ENCODE results near the gene ARF3. TPM values are rescaled to one million over a fixed set of nuclear protein-coding genes. Genes with fewer than 3 reads are reported as not detected.
A peak's percentile ranks its signal among the peaks of the same experiment; 100 is the strongest.

The ARF3 gene
- total and polyA plus RNA-seq, 2 donors (not counting 3 experiments of a cell fraction or from before 2014, with no cell fraction given), result 149 to 172 TPM

DNA sequence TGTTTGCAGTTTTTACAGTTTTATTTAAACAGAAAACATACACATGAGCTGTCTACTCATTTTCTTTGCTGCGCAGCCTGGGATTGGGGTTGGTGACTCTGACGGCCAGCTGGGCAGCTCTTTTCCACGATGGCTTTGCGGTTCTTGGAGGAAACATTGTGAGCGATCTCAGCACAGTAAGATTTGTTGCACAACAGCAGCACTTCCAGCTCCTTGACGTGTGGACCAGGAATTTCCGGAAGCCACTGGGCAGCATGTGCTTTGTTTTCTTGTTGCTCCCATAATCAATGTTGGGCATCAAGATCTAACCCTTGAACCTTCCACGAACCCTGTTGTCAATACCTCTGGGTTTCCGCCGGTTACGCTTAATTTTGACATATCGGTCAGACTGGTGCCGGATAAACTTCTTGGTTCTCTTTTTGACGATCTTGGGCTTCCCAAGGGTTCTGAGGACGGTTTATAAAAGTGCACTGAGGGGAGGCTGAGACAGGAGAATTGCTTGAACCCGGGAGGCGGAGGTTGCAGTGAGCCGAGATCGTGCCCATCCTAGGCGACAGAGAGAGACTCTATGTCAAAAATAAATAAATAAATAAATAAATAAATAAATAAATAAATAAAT, 53.8 kb downstream of the ARF3 start:
- Histone ChIP-seq H3K9me1 (replicated peaks; ENCODE audit: control insufficient read depth, extremely low read depth, insufficient read depth, low read length) (no peaks in the 10 kb centered on the region), H3K4me3 (replicated peaks in 1 of 3; ENCODE audit: insufficient read depth in 1 of 3, low read depth in 1 of 3, low read length in 3 of 3) (no peak overlapping the region), H3K9me3 (replicated peaks; ENCODE audit: control insufficient read depth, insufficient read depth, low read length) (no peaks in the 10 kb centered on the region), H2AFZ (ENCODE audit: low read depth, low read length) (peak overlapping the region; percentile 26), H3K9ac (replicated peaks; ENCODE audit: extremely low read depth, insufficient read depth, low read length) (no peak overlapping the region), H3K27ac (ENCODE audit: insufficient read depth, low read depth, low read length) (no peak overlapping the region), H3K79me2 (ENCODE audit: control insufficient read depth, insufficient read depth, low read length) (no peaks in the 10 kb centered on the region), H4K20me1 (replicated peaks; ENCODE audit: control insufficient read depth, extremely low read depth, insufficient read depth, low read length) (no peaks in the 10 kb centered on the region), H3K36me3 (ENCODE audit: control insufficient read depth in 2 of 2, extremely low read depth in 1 of 2, insufficient read depth in 2 of 2, low read length in 2 of 2) (no peaks in the 10 kb centered on the region), H3K4me2 (ENCODE audit: insufficient read depth, low read length) (peak overlapping the region; percentile 29), H3K4me1 (ENCODE audit: control insufficient read depth, extremely low read depth, insufficient read depth, low read length) (peaks cover 3% of the 10 kb centered on the region), H3K27me3 (ENCODE audit: control insufficient read depth in 2 of 2, insufficient read depth in 2 of 2, low read length in 2 of 2) (no peaks in the 10 kb centered on the region)
- TF ChIP-seq POLR2AphosphoS5 (IDR thresholded peaks at IDR 0.05; ENCODE audit: insufficient read depth, low read depth, low read length) (no peak), JUN (IDR thresholded peaks at IDR 0.05; ENCODE audit: borderline replicate concordance, insufficient read depth, insufficient read length, low read depth) (no peak), EZH2 (IDR thresholded peaks at IDR 0.05; ENCODE audit: borderline replicate concordance, low read depth, low read length, severe bottlenecking) (no peak), MYC (IDR thresholded peaks at IDR 0.05; ENCODE audit: low read depth, low read length) (no peak), GATA2 (IDR thresholded peaks at IDR 0.05; ENCODE audit: insufficient read depth, insufficient read length, low read depth, low read length) (no peak), FOS (IDR thresholded peaks at IDR 0.05; ENCODE audit: borderline replicate concordance, insufficient read depth, low read length) (no peak), POLR2A (IDR thresholded peaks at IDR 0.05; ENCODE audit: low read depth, low read length) (no peak)
- TF ChIP-seq, protein P1, sequence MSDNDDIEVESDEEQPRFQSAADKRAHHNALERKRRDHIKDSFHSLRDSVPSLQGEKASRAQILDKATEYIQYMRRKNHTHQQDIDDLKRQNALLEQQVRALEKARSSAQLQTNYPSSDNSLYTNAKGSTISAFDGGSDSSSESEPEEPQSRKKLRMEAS (IDR thresholded peaks at IDR 0.05; ENCODE audit: insufficient read depth, insufficient read length), result no peak
- no peak for FAIRE-seq
- ChIA-PET POLR2A (no interaction called here), CTCF (interaction anchor here (0.7 to 6.7 kb wide), 18 partner anchors 9 to 85 kb away, joined by 3 to 72 read pairs (median 6); partner anchors contain the start of genes DDX23, FKBP11, RND1 and WNT1)
- DNase-seq (ENCODE audit: low read depth, low spot score), result no peak
- intact Hi-C loops (cut with micrococcal nuclease) (no loop called here), dilution Hi-C loops (cut with MboI; ENCODE audit: extremely low pct_ligation_motif_present, low sequenced_read_pairs) (no loop called here)
- BruUV-seq (replicated peaks), result no TSS peak

All from endothelial cell of umbilical vein (primary cell).